T-helper 1 cell treated with Interleukin-12 subunit alpha and Interleukin-12 subunit beta and Interleukin-4 antibody, amounts not matched to agents 30 μg/mL and 1 μg/mL, for 36 hours (primary cell): ENCODE measurements around the gene DISP3.

ENCODE experiments used
- H3K27ac Mint-ChIP-seq: one replicate; pipeline ENCODE4 v1.8.0; 2021; ENCODE audit warnings: mild to moderate bottlenecking, mixed read lengths
- H3K27me3 Mint-ChIP-seq: one replicate; pipeline ENCODE4 v1.8.0; 2021; ENCODE audit warnings: low read depth, mixed read lengths
- H3K36me3 Mint-ChIP-seq: one replicate; pipeline ENCODE4 v1.8.0; 2021; ENCODE audit warnings: low read depth, mixed read lengths
- H3K4me1 Mint-ChIP-seq: one replicate; pipeline ENCODE4 v1.8.0; 2021; ENCODE audit warnings: low read depth, mixed read lengths
- H3K4me3 Mint-ChIP-seq: one replicate; pipeline ENCODE4 v1.8.0; 2021; ENCODE audit warnings: mild to moderate bottlenecking, moderate library complexity, mixed read lengths
- H3K9me3 Mint-ChIP-seq: one replicate; pipeline ENCODE4 v1.8.0; 2021; ENCODE audit warnings: mixed read lengths

Gene DISP3

GRCh38 chr1:11522400-11523235, 43.7 kb downstream of the DISP3 start:
- Mint-ChIP-seq H3K36me3 (no peaks in the 10 kb centered on the region), H3K27me3 (no peaks in the 10 kb centered on the region), H3K4me3 (no peak overlapping the region), H3K4me1 (no peaks in the 10 kb centered on the region), H3K27ac (no peak overlapping the region), H3K9me3 (no peaks in the 10 kb centered on the region)

- Mint-ChIP-seq H3K9me3 (no peaks in the 10 kb centered on the region), H3K4me3 (no peak overlapping the region), H3K36me3 (no peaks in the 10 kb centered on the region), H3K27me3 (no peaks in the 10 kb centered on the region), H3K27ac (no peak overlapping the region), H3K4me1 (no peaks in the 10 kb centered on the region)
Observed at GRCh38 chr1:11523261-11523660, 44.3 kb downstream of the DISP3 start.

GRCh38 chr1:11523746-11524464, 45.0 kb downstream of the DISP3 start:
- H3K4me1 Mint-ChIP-seq: no peaks in the 10 kb centered on the region
- H3K27me3 Mint-ChIP-seq: no peaks in the 10 kb centered on the region
- H3K27ac Mint-ChIP-seq: no peak overlapping the region
- no peak overlapping the region for H3K4me3 Mint-ChIP-seq
- H3K9me3 Mint-ChIP-seq: no peaks in the 10 kb centered on the region
- no peaks in the 10 kb centered on the region for H3K36me3 Mint-ChIP-seq

DNA sequence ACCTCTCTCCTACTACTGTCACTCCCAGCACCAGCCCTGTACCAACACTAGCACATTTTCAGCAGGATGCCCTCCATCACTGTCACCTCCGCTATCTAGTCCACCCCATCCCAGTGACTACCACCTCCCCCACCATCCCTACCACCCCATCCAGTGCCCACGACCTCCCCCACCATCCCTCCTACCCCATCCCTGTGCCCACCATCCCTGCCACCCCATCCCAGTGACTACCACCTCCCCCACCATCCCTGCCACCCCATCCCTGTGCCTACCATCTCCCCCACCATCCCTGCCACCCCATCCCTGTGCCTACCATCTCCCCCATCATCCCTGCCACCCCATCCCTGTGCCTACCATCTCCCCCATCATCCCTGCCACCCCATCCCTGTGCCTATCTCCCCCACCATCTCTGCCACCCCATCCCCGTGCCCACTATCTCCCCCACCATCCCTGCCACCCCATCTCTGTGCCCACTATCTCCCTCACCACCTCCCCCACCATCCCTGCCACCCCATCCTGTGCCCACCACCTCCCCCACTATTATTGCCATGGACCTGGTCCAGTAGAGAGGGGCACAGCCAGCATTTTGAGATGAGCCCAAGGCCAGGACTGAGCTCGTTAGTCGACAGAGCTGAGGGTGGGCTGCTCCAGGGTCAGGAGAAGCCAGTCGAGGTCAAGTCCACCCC, 45.7 kb downstream of the DISP3 start:
- Mint-ChIP-seq H3K27me3 (no peaks in the 10 kb centered on the region), H3K27ac (no peak overlapping the region), H3K4me1 (no peaks in the 10 kb centered on the region), H3K4me3 (no peak overlapping the region), H3K9me3 (no peaks in the 10 kb centered on the region), H3K36me3 (no peaks in the 10 kb centered on the region)

GRCh38 chr1:11525151-11525505, 46.2 kb downstream of the DISP3 start:
- no peaks in the 10 kb centered on the region for H3K36me3 Mint-ChIP-seq
- no peaks in the 10 kb centered on the region for H3K4me1 Mint-ChIP-seq
- H3K9me3 Mint-ChIP-seq: no peaks in the 10 kb centered on the region
- H3K27me3 Mint-ChIP-seq: no peaks in the 10 kb centered on the region
- no peak overlapping the region for H3K27ac Mint-ChIP-seq
- H3K4me3 Mint-ChIP-seq: no peak overlapping the region

DNA sequence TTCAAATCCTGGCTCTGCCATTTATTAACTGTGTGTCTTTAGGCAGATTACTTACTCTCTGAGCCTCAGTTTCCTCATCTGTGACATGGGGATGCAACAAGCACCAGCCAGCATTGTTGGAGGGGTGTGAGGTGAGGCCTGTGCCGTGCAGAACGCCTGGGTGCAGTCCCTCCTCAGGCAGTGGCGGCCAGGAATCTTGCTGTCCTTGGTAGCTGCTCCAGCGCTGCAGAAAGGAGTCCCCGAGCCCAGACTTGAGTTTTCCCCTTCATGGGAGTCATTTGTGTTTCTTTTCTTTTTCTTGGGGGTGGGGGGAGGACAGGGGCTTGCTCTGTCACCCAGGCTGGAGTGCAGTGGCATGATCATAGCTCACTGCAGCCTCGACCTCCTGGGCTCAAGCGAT, 46.6 kb downstream of the DISP3 start:
- Mint-ChIP-seq H3K4me3 (no peak overlapping the region), H3K4me1 (no peaks in the 10 kb centered on the region), H3K27me3 (no peaks in the 10 kb centered on the region), H3K9me3 (no peaks in the 10 kb centered on the region), H3K36me3 (no peaks in the 10 kb centered on the region), H3K27ac (no peak overlapping the region)

- H3K4me1 Mint-ChIP-seq: no peaks in the 10 kb centered on the region
- H3K36me3 Mint-ChIP-seq: no peaks in the 10 kb centered on the region
- H3K27ac Mint-ChIP-seq: no peak overlapping the region
- no peaks in the 10 kb centered on the region for H3K9me3 Mint-ChIP-seq
- no peaks in the 10 kb centered on the region for H3K27me3 Mint-ChIP-seq
- no peak overlapping the region for H3K4me3 Mint-ChIP-seq
Observed at GRCh38 chr1:11526071-11526895, 47.3 kb downstream of the DISP3 start.

DNA sequence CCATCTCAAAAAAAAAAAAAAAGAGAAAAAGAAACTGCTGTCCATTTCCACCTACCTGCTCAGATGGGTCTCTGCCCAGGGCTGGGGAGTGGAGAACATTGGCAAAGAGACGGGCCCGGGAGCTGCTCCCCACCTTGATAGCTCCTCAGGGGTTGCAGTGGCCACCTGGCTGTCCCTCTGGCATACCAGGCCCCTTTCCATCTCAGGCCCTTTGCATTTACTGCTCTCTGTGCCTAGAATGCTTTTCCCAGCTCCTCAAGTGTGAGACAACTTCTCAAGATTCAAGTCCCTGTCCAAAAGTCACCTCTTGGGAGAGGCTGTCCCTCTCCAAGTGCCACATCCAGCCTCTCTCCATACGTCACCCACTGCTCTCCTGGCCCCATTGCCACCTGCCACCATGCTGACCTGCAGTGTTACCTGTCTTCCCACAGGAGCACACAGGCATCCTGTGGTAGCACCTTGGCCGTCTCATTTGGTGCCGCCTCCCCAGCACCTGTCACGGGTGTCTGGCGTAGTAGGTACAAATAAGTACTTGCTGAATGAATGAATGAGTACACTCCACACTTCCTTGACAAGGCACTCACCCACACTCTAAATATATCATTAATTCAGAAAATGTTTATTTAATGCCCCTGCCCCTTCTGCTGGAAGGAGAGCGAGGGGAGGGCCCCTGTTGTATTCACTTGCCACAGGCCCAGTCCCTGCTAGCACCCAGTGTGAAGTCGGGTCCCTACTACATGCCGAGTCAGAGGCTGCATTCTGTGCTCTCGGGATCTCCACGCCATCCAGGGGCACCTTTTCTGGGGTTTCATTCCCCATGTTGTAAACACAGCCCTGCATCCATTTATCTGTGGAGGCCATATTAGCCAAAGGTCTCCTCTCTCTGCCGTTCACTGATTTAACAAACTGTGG, 48.8 kb downstream of the DISP3 start:
- H3K9me3 Mint-ChIP-seq: no peaks in the 10 kb centered on the region
- no peak overlapping the region for H3K27ac Mint-ChIP-seq
- H3K4me3 Mint-ChIP-seq: no peak overlapping the region
- no peaks in the 10 kb centered on the region for H3K27me3 Mint-ChIP-seq
- no peaks in the 10 kb centered on the region for H3K36me3 Mint-ChIP-seq
- H3K4me1 Mint-ChIP-seq: no peaks in the 10 kb centered on the region

- Mint-ChIP-seq H3K27ac (no peak overlapping the region), H3K4me1 (no peaks in the 10 kb centered on the region), H3K9me3 (no peaks in the 10 kb centered on the region), H3K27me3 (no peaks in the 10 kb centered on the region), H3K36me3 (no peaks in the 10 kb centered on the region), H3K4me3 (no peak overlapping the region)
Observed at GRCh38 chr1:11528611-11529261, 49.8 kb downstream of the DISP3 start.

GRCh38 chr1:11529330-11529729, 50.4 kb downstream of the DISP3 start:
- Mint-ChIP-seq H3K27ac (no peak overlapping the region), H3K9me3 (no peaks in the 10 kb centered on the region), H3K27me3 (no peaks in the 10 kb centered on the region), H3K36me3 (no peaks in the 10 kb centered on the region), H3K4me1 (no peaks in the 10 kb centered on the region), H3K4me3 (no peak overlapping the region)

- H3K27me3 Mint-ChIP-seq: no peaks in the 10 kb centered on the region
- H3K4me3 Mint-ChIP-seq: no peak overlapping the region
- H3K9me3 Mint-ChIP-seq: no peaks in the 10 kb centered on the region
- no peaks in the 10 kb centered on the region for H3K36me3 Mint-ChIP-seq
- H3K4me1 Mint-ChIP-seq: no peaks in the 10 kb centered on the region
- no peak overlapping the region for H3K27ac Mint-ChIP-seq
Observed at GRCh38 chr1:11529763-11530730, 51.1 kb downstream of the DISP3 start.

- H3K9me3 Mint-ChIP-seq: no peaks in the 10 kb centered on the region
- no peaks in the 10 kb centered on the region for H3K36me3 Mint-ChIP-seq
- no peak overlapping the region for H3K27ac Mint-ChIP-seq
- no peaks in the 10 kb centered on the region for H3K27me3 Mint-ChIP-seq
- H3K4me3 Mint-ChIP-seq: no peak overlapping the region
- no peaks in the 10 kb centered on the region for H3K4me1 Mint-ChIP-seq
Observed at GRCh38 chr1:11530731-11531311, 51.9 kb downstream of the DISP3 start.
